ENCODE data around the gene CD46. TPM values are rescaled to one million over a fixed set of nuclear protein-coding genes. Genes with fewer than 3 reads are reported as not detected.
A peak's percentile ranks its signal among the peaks of the same experiment; 100 is the strongest.
"Not testable (repeated sequence)": the region's sequence is repeated elsewhere in the genome, so short reads cannot be mapped to it uniquely, and the experiment has no call there.

CD46 gene
- total RNA-seq = 100 to 1,000 TPM; 217 to 234 TPM
- 100 to 1,000 TPM; 171 to 176 TPM for polyA plus RNA-seq

DNA sequence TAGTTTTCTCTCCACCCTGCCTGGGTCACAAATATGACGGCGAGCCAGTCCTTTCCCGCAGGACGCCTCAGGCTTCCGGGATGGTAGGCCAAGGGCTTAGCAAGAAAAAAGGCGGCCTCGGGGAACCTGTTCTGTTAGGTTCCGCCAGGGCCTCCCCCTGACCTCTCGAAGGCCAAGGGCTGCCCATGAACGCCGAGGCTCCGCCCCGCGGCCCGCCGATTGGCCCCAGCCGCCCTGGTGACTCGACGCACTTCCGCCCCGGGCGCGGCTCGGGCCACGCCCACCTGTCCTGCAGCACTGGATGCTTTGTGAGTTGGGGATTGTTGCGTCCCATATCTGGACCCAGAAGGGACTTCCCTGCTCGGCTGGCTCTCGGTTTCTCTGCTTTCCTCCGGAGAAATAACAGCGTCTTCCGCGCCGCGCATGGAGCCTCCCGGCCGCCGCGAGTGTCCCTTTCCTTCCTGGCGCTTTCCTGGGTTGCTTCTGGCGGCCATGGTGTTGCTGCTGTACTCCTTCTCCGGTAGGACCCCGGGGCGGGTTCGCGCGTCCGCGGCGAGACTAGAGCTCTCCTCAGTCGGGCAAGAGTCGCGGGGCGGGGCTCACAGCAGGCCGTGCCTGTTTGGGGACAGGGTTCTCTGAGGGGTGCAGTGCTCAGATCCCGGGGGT, at the start of gene CD46:
Gene CD46 (plus strand): TSS at position 265 of the 666 bp plus-strand sequence. CDS start 159 bp downstream, at position 424.
- Histone ChIP-seq H3K4me1 (ENCODE audit: insufficient read depth, low read length) (peaks cover 69% of the 10 kb centered on the region), H3K4me3 (ENCODE audit: low read length in 2 of 2) (peak within 1 kb of the TSS; percentile 74 to 96)
- CTCF ChIA-PET (ENCODE audit: partially characterized antibody) = interaction anchor here (1.1 to 2.2 kb wide), 8 partner anchors 8 to 117 kb away, joined by 3 to 8 read pairs (median 4); no protein-coding TSS in a partner anchor

GRCh38 chr1:207702317-207702716, 49.5 kb upstream of the CD46 start:
- H3K4me3 ChIP-seq (ENCODE audit: low read length in 2 of 2) = no peak overlapping the region
- no peaks in the 10 kb centered on the region for H3K36me3 ChIP-seq (ENCODE audit: insufficient read depth, low read length)
- Mint-ChIP-seq H3K27ac (peak overlapping the region in 1 of 7 donors; percentile 14), H3K36me3 (no peaks in the 10 kb centered on the region), H3K27me3 (peaks cover 1 to 8% of the 10 kb centered on the region in 2 donors), H3K4me3 (peak overlapping the region in 1 of 8 donors; percentile 33), H3K4me1 (no peaks in the 10 kb centered on the region), H3K9me3 (no peaks in the 10 kb centered on the region)
- H3K9me3 ChIP-seq (ENCODE audit: control insufficient read depth in 1 of 2, low read length in 2 of 2) = no peaks in the 10 kb centered on the region
- no peaks in the 10 kb centered on the region for H3K27me3 ChIP-seq (ENCODE audit: insufficient read depth, low read length)
- H3K4me1 ChIP-seq (ENCODE audit: insufficient read depth, low read length) = no peaks in the 10 kb centered on the region
- no peak overlapping the region for H3K27ac ChIP-seq (ENCODE audit: low read depth, low read length)
- POLR2A ChIA-PET (ENCODE audit: partially characterized antibody) = interaction anchor here (0.6 to 1.2 kb wide), 2 partner anchors 8 to 354 kb away, joined by 3 read pairs; no protein-coding TSS in a partner anchor
- CTCF ChIA-PET (ENCODE audit: partially characterized antibody) = interaction anchor here (1.3 kb wide), 1 partner anchor 11 kb away, joined by 5 read pairs; no protein-coding TSS in a partner anchor
- intact Hi-C loops (cut with micrococcal nuclease) = no loop called here
- DNase-seq = no peak

More for the DNA sequence above, at the start of gene CD46:
- peaks cover 11 to 22% of the 10 kb centered on the region in 2 donors for H3K36me3 Mint-ChIP-seq
- POLR2A ChIA-PET (ENCODE audit: partially characterized antibody) = interaction anchor here (0.6 to 1.7 kb wide), 10 partner anchors 11 to 488 kb away, joined by 3 to 10 read pairs (median 3); partner anchors contain the start of gene CD55
- peaks cover 54 to 86% (median 66%) of the 10 kb centered on the region in 4 donors for H3K4me1 Mint-ChIP-seq
- H3K27ac Mint-ChIP-seq = peak within 1 kb of the TSS; percentile 92 to 99 (median 98)
- H3K36me3 ChIP-seq (ENCODE audit: insufficient read depth, low read length) = no peaks in the 10 kb centered on the region
- H3K27ac ChIP-seq (ENCODE audit: low read depth, low read length) = peak within 1 kb of the TSS; percentile 79
- no peaks in the 10 kb centered on the region for H3K27me3 ChIP-seq (ENCODE audit: insufficient read depth, low read length)
- no peaks in the 10 kb centered on the region for H3K9me3 ChIP-seq (ENCODE audit: control insufficient read depth in 1 of 2, low read length in 2 of 2)
- peak within 1 kb of the TSS; percentile 96 to 100 (median 100) for H3K4me3 Mint-ChIP-seq
- H3K27me3 Mint-ChIP-seq = no peaks in the 10 kb centered on the region
- peak; percentile 91 to 95 (median 92) for DNase-seq
- H3K9me3 Mint-ChIP-seq = peaks cover 0 to 3% (median 0%) of the 10 kb centered on the region in 8 donors
- intact Hi-C loops (cut with micrococcal nuclease) = loop anchor here (5.0 kb wide), 2 partner anchors 45 to 115 kb away; no protein-coding TSS in a partner anchor

GRCh38 chr1:207703712-207704111, 48.1 kb upstream of the CD46 start:
- Mint-ChIP-seq H3K4me3 (peak overlapping the region in 1 of 8 donors; percentile 53), H3K27ac (no peak overlapping the region), H3K9me3 (no peaks in the 10 kb centered on the region), H3K27me3 (peaks cover 1 to 8% of the 10 kb centered on the region in 2 donors), H3K4me1 (no peaks in the 10 kb centered on the region), H3K36me3 (no peaks in the 10 kb centered on the region)
- Histone ChIP-seq H3K27ac (ENCODE audit: low read depth, low read length) (no peak overlapping the region), H3K4me3 (ENCODE audit: low read length in 2 of 2) (no peak overlapping the region), H3K36me3 (ENCODE audit: insufficient read depth, low read length) (no peaks in the 10 kb centered on the region), H3K9me3 (ENCODE audit: control insufficient read depth in 1 of 2, low read length in 2 of 2) (no peaks in the 10 kb centered on the region), H3K4me1 (ENCODE audit: insufficient read depth, low read length) (no peaks in the 10 kb centered on the region), H3K27me3 (ENCODE audit: insufficient read depth, low read length) (no peaks in the 10 kb centered on the region)
- intact Hi-C loops (cut with micrococcal nuclease) = no loop called here
- no peak for DNase-seq
- ChIA-PET CTCF (ENCODE audit: partially characterized antibody) (interaction anchor here (0.7 kb wide), 1 partner anchor 9 kb away, joined by 3 read pairs; no protein-coding TSS in a partner anchor), POLR2A (ENCODE audit: partially characterized antibody) (no interaction called here)

DNA sequence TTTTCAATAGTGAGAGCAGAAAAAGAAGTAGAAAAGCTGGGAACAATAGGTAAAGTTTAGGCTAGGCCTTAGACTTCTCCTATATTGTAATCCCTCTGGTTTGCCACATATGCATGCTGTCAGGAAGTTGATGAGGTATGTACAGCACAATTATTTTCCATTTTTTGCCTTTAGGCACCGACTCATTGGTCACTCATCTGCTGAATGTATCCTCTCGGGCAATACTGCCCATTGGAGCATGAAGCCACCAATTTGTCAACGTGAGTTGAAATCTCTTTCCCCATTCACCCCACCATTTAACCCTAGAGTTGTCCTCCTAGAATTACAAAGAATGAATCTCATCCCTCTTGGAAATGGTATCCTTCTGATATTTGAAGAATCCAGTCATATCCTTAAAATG, 43.9 kb upstream of the CD46 start:
- H3K4me3 ChIP-seq (ENCODE audit: low read length in 2 of 2); H3K27ac Mint-ChIP-seq; H3K9me3 ChIP-seq (ENCODE audit: control insufficient read depth in 1 of 2, low read length in 2 of 2); H3K27me3 Mint-ChIP-seq; DNase-seq; POLR2A ChIA-PET (ENCODE audit: partially characterized antibody); H3K36me3 ChIP-seq (ENCODE audit: insufficient read depth, low read length); H3K36me3 Mint-ChIP-seq; H3K4me1 Mint-ChIP-seq; H3K4me1 ChIP-seq (ENCODE audit: insufficient read depth, low read length); H3K9me3 Mint-ChIP-seq; H3K4me3 Mint-ChIP-seq; H3K27me3 ChIP-seq (ENCODE audit: insufficient read depth, low read length); H3K27ac ChIP-seq (ENCODE audit: low read depth, low read length); intact Hi-C loops (cut with micrococcal nuclease): not testable (repeated sequence)
- CTCF ChIA-PET (ENCODE audit: partially characterized antibody) = interaction anchor here (1.0 to 1.2 kb wide), 2 partner anchors 12 to 89 kb away, joined by 3 to 4 read pairs; no protein-coding TSS in a partner anchor

DNA sequence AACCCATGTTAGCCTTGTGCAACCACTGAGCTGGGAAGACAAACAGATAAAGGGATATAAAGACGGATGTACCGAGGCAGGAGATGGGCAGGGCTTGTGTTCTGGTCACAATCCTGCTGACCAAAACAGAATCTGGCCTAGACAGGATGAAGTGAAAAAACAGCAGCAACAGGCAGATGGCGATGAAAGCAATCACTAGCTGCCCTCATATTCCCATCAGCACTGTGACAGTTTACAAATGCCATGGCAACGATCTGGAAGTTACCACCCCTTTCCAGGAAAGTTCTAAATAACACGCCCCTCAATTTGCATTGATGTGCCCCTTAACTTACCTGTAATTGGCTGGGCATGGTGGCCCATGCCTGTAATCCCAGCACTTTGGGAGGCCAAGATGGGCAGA, 40.6 kb upstream of the CD46 start:
- CTCF ChIA-PET (ENCODE audit: partially characterized antibody) = interaction anchor here (1.1 to 3.3 kb wide), 3 partner anchors 13 to 87 kb away, joined by 4 to 23 read pairs (median 4); no protein-coding TSS in a partner anchor
- intact Hi-C loops (cut with micrococcal nuclease) = loop anchor here (1.0 kb wide), 1 partner anchor 86 kb away; no protein-coding TSS in a partner anchor
- Histone ChIP-seq H3K36me3 (ENCODE audit: insufficient read depth, low read length) (no peaks in the 10 kb centered on the region), H3K4me1 (ENCODE audit: insufficient read depth, low read length) (no peaks in the 10 kb centered on the region), H3K9me3 (ENCODE audit: control insufficient read depth in 1 of 2, low read length in 2 of 2) (no peaks in the 10 kb centered on the region), H3K27ac (ENCODE audit: low read depth, low read length) (no peak overlapping the region), H3K27me3 (ENCODE audit: insufficient read depth, low read length) (no peaks in the 10 kb centered on the region), H3K4me3 (ENCODE audit: low read length in 2 of 2) (no peak overlapping the region)
- peaks cover 0 to 4% of the 10 kb centered on the region in 2 donors for H3K27me3 Mint-ChIP-seq
- H3K9me3 Mint-ChIP-seq = no peaks in the 10 kb centered on the region
- peaks cover 0 to 3% (median 1%) of the 10 kb centered on the region in 4 donors for H3K4me1 Mint-ChIP-seq
- POLR2A ChIA-PET (ENCODE audit: partially characterized antibody) = interaction anchor here (0.8 to 1.4 kb wide), 2 partner anchors 9 to 86 kb away, joined by 3 to 9 read pairs; no protein-coding TSS in a partner anchor
- H3K36me3 Mint-ChIP-seq = no peaks in the 10 kb centered on the region
- DNase-seq = no peak
- H3K4me3 Mint-ChIP-seq = no peak overlapping the region
- H3K27ac Mint-ChIP-seq = peak overlapping the region in 1 of 7 donors; percentile 29

DNA sequence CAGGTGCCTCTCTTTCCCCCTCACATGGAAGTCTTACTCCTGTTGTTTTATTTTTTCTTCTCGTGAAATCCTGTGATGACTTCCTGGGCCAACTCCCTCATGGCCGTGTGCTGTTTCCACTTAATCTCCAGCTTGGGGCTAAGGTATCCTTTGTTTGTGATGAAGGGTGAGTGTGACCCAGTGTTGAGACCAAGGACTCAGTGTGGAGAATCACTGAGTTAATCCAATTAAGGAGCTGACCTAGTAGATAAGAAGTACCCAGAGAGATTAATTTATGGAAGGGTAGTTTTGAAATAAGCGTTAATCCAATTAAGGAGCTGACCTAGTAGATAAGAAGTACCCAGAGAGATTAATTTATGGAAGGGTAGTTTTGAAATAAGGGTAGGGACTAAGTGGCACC, 39.2 kb upstream of the CD46 start:
- POLR2A ChIA-PET (ENCODE audit: partially characterized antibody) = interaction anchor here (1.2 kb wide), 1 partner anchor 85 kb away, joined by 3 read pairs; no protein-coding TSS in a partner anchor
- not testable (repeated sequence) for H3K27me3 Mint-ChIP-seq

GRCh38 chr1:207713529-207713928, 38.3 kb upstream of the CD46 start:
- H3K9me3 Mint-ChIP-seq = no peaks in the 10 kb centered on the region
- no peak overlapping the region for H3K4me3 Mint-ChIP-seq
- Histone ChIP-seq H3K4me3 (ENCODE audit: low read length in 2 of 2) (no peak overlapping the region), H3K36me3 (ENCODE audit: insufficient read depth, low read length) (no peaks in the 10 kb centered on the region), H3K27me3 (ENCODE audit: insufficient read depth, low read length) (no peaks in the 10 kb centered on the region), H3K9me3 (ENCODE audit: control insufficient read depth in 1 of 2, low read length in 2 of 2) (no peaks in the 10 kb centered on the region), H3K4me1 (ENCODE audit: insufficient read depth, low read length) (no peaks in the 10 kb centered on the region), H3K27ac (ENCODE audit: low read depth, low read length) (no peak overlapping the region)
- H3K27me3 Mint-ChIP-seq = no peaks in the 10 kb centered on the region
- H3K36me3 Mint-ChIP-seq = no peaks in the 10 kb centered on the region
- intact Hi-C loops (cut with micrococcal nuclease) = no loop called here
- peaks cover 0 to 3% (median 1%) of the 10 kb centered on the region in 4 donors for H3K4me1 Mint-ChIP-seq
- no peak overlapping the region for H3K27ac Mint-ChIP-seq
- ChIA-PET CTCF (ENCODE audit: partially characterized antibody) (interaction anchor here (1.1 to 1.8 kb wide), 4 partner anchors 11 to 84 kb away, joined by 3 to 10 read pairs (median 6); no protein-coding TSS in a partner anchor), POLR2A (ENCODE audit: partially characterized antibody) (interaction anchor here (0.8 to 1.2 kb wide), 2 partner anchors 84 to 85 kb away, joined by 3 read pairs; no protein-coding TSS in a partner anchor)
- no peak for DNase-seq

More for the DNA sequence above, 39.2 kb upstream of the CD46 start:
- H3K4me1 Mint-ChIP-seq; H3K4me1 ChIP-seq (ENCODE audit: insufficient read depth, low read length); H3K27me3 ChIP-seq (ENCODE audit: insufficient read depth, low read length); H3K36me3 Mint-ChIP-seq; H3K9me3 Mint-ChIP-seq; H3K4me3 Mint-ChIP-seq; H3K27ac Mint-ChIP-seq; H3K36me3 ChIP-seq (ENCODE audit: insufficient read depth, low read length); H3K27ac ChIP-seq (ENCODE audit: low read depth, low read length); H3K4me3 ChIP-seq (ENCODE audit: low read length in 2 of 2); H3K9me3 ChIP-seq (ENCODE audit: control insufficient read depth in 1 of 2, low read length in 2 of 2); intact Hi-C loops (cut with micrococcal nuclease): not testable (repeated sequence)
- DNase-seq = peak in 1 of 5 donors; percentile 9
- CTCF ChIA-PET (ENCODE audit: partially characterized antibody) = interaction anchor here (0.5 to 1.8 kb wide), 5 partner anchors 10 to 85 kb away, joined by 3 to 10 read pairs (median 5); no protein-coding TSS in a partner anchor
